CD8-positive, alpha-beta memory T cell (primary cell): Measurements from ENCODE around the gene KRTAP4-3. TPM values are rescaled to one million over a fixed set of nuclear protein-coding genes. Genes with fewer than 3 reads are reported as not detected.

ENCODE experiments used
- polyA plus RNA-seq: library from polyadenylated mRNA; unstranded; fragments of 300-500 nt; fragmentation: Illumina TruSeq; gene quantifications from one replicate; pipeline ENCODE4 v1.2.3, GENCODE V29; 2021
- total RNA-seq, 2 experiments: library from RNA; stranded (reverse); gene quantifications; one replicate each; pipeline ENCODE4 v1.2.3, GENCODE V29; 2021

Gene KRTAP4-3
- total and polyA plus RNA-seq, 3 experiments from 2014 or later: not detected

Other genes starting within 250 kb of the KRTAP4-3 start
Only the 30 nearest of the 40 such genes appear.
- gene KRTAP1-5, start 141.0 kb downstream of the KRTAP4-3 start, total RNA-seq: not detected
- not detected for gene KRTAP1-5, start 141.0 kb downstream of the KRTAP4-3 start, polyA plus RNA-seq
- not detected for gene KRTAP1-4, start 138.0 kb downstream of the KRTAP4-3 start, total RNA-seq
- gene KRTAP1-4, start 138.0 kb downstream of the KRTAP4-3 start, polyA plus RNA-seq: not detected
- not detected for gene KRTAP1-3, start 133.3 kb downstream of the KRTAP4-3 start, total RNA-seq
- gene KRTAP1-3, start 133.3 kb downstream of the KRTAP4-3 start, polyA plus RNA-seq: not detected
- not detected for gene KRTAP1-1, start 126.8 kb downstream of the KRTAP4-3 start, total RNA-seq
- not detected for gene KRTAP1-1, start 126.8 kb downstream of the KRTAP4-3 start, polyA plus RNA-seq
- gene KRTAP2-1, start 120.9 kb downstream of the KRTAP4-3 start, total RNA-seq: not detected
- not detected for gene KRTAP2-1, start 120.9 kb downstream of the KRTAP4-3 start, polyA plus RNA-seq
- gene KRTAP2-2, start 113.0 kb downstream of the KRTAP4-3 start, total RNA-seq: not detected
- not detected for gene KRTAP2-2, start 113.0 kb downstream of the KRTAP4-3 start, polyA plus RNA-seq
- gene KRTAP2-3, start 108.1 kb downstream of the KRTAP4-3 start, total RNA-seq: not detected
- not detected for gene KRTAP2-3, start 108.1 kb downstream of the KRTAP4-3 start, polyA plus RNA-seq
- gene KRTAP2-4, start 102.3 kb downstream of the KRTAP4-3 start, total RNA-seq: not detected
- not detected for gene KRTAP2-4, start 102.3 kb downstream of the KRTAP4-3 start, polyA plus RNA-seq
- gene KRTAP4-7, start 84.1 kb downstream of the KRTAP4-3 start, total RNA-seq: not detected
- gene KRTAP4-7, start 84.1 kb downstream of the KRTAP4-3 start, polyA plus RNA-seq: not detected
- gene KRTAP4-8, start 70.1 kb downstream of the KRTAP4-3 start, total RNA-seq: not detected
- gene KRTAP4-8, start 70.1 kb downstream of the KRTAP4-3 start, polyA plus RNA-seq: not detected
- not detected for gene KRTAP4-16, start 66.0 kb downstream of the KRTAP4-3 start, total RNA-seq
- not detected for gene KRTAP4-16, start 66.0 kb downstream of the KRTAP4-3 start, polyA plus RNA-seq
- gene KRTAP4-9, start 62.8 kb downstream of the KRTAP4-3 start, total RNA-seq: not detected
- not detected for gene KRTAP4-9, start 62.8 kb downstream of the KRTAP4-3 start, polyA plus RNA-seq
- gene KRTAP4-11, start 49.8 kb downstream of the KRTAP4-3 start, total RNA-seq: not detected
- not detected for gene KRTAP4-11, start 49.8 kb downstream of the KRTAP4-3 start, polyA plus RNA-seq
- not detected for gene KRTAP4-12, start 44.0 kb downstream of the KRTAP4-3 start, total RNA-seq
- gene KRTAP4-12, start 44.0 kb downstream of the KRTAP4-3 start, polyA plus RNA-seq: not detected
- gene KRTAP4-6, start 27.7 kb downstream of the KRTAP4-3 start, total RNA-seq: not detected
- gene KRTAP4-6, start 27.7 kb downstream of the KRTAP4-3 start, polyA plus RNA-seq: 0.35 TPM
- not detected for gene KRTAP4-5, start 18.4 kb downstream of the KRTAP4-3 start, total RNA-seq
- not detected for gene KRTAP4-5, start 18.4 kb downstream of the KRTAP4-3 start, polyA plus RNA-seq
- gene KRTAP4-4, start 7.5 kb downstream of the KRTAP4-3 start, total RNA-seq: not detected
- gene KRTAP4-4, start 7.5 kb downstream of the KRTAP4-3 start, polyA plus RNA-seq: not detected
- gene KRTAP4-2, start 10.0 kb upstream of the KRTAP4-3 start, total RNA-seq: not detected
- not detected for gene KRTAP4-2, start 10.0 kb upstream of the KRTAP4-3 start, polyA plus RNA-seq
- gene KRTAP4-1, start 16.7 kb upstream of the KRTAP4-3 start, total RNA-seq: not detected
- not detected for gene KRTAP4-1, start 16.7 kb upstream of the KRTAP4-3 start, polyA plus RNA-seq
- gene KRTAP9-1, start 21.7 kb upstream of the KRTAP4-3 start, total RNA-seq: not detected
- gene KRTAP9-1, start 21.7 kb upstream of the KRTAP4-3 start, polyA plus RNA-seq: not detected
- gene KRTAP9-2, start 58.4 kb upstream of the KRTAP4-3 start, total RNA-seq: not detected
- gene KRTAP9-2, start 58.4 kb upstream of the KRTAP4-3 start, polyA plus RNA-seq: not detected
- gene KRTAP9-3, start 64.2 kb upstream of the KRTAP4-3 start, total RNA-seq: not detected
- not detected for gene KRTAP9-3, start 64.2 kb upstream of the KRTAP4-3 start, polyA plus RNA-seq
- not detected for gene KRTAP9-8, start 69.8 kb upstream of the KRTAP4-3 start, total RNA-seq
- not detected for gene KRTAP9-8, start 69.8 kb upstream of the KRTAP4-3 start, polyA plus RNA-seq
- not detected for gene KRTAP9-4, start 81.5 kb upstream of the KRTAP4-3 start, total RNA-seq
- not detected for gene KRTAP9-4, start 81.5 kb upstream of the KRTAP4-3 start, polyA plus RNA-seq
- not detected for gene KRTAP9-9, start 87.2 kb upstream of the KRTAP4-3 start, total RNA-seq
- not detected for gene KRTAP9-9, start 87.2 kb upstream of the KRTAP4-3 start, polyA plus RNA-seq
- gene KRTAP9-6, start 97.2 kb upstream of the KRTAP4-3 start, total RNA-seq: not detected
- gene KRTAP9-6, start 97.2 kb upstream of the KRTAP4-3 start, polyA plus RNA-seq: not detected
- gene KRTAP9-7, start 107.5 kb upstream of the KRTAP4-3 start, total RNA-seq: not detected
- gene KRTAP9-7, start 107.5 kb upstream of the KRTAP4-3 start, polyA plus RNA-seq: not detected
- gene KRTAP29-1, start 134.6 kb upstream of the KRTAP4-3 start, total RNA-seq: not detected
- 0.22 TPM for gene KRTAP29-1, start 134.6 kb upstream of the KRTAP4-3 start, polyA plus RNA-seq
- not detected for gene KRTAP16-1, start 141.1 kb upstream of the KRTAP4-3 start, total RNA-seq
- 0.58 TPM for gene KRTAP16-1, start 141.1 kb upstream of the KRTAP4-3 start, polyA plus RNA-seq
- not detected for gene KRTAP17-1, start 147.5 kb upstream of the KRTAP4-3 start, total RNA-seq
- gene KRTAP17-1, start 147.5 kb upstream of the KRTAP4-3 start, polyA plus RNA-seq: not detected